ENCODE data around the gene ZNF263. TPM values are rescaled to one million over a fixed set of nuclear protein-coding genes. Genes with fewer than 3 reads are reported as not detected.
A peak's percentile ranks its signal among the peaks of the same experiment; 100 is the strongest.

Gene ZNF263
- total RNA-seq, 1 donor from 2014 or later = 29.4 TPM

GRCh38 chr16:3292604-3293003 is 9.3 kb downstream of the ZNF263 start:
- Mint-ChIP-seq H3K36me3 (ENCODE audit: insufficient read depth) (peaks cover 83% of the 10 kb centered on the region), H3K4me3 (ENCODE audit: low read depth) (no peak overlapping the region), H3K4me1 (ENCODE audit: low read depth) (no peaks in the 10 kb centered on the region), H3K27me3 (no peaks in the 10 kb centered on the region), H3K9me3 (ENCODE audit: low read depth) (peaks cover 59% of the 10 kb centered on the region), H3K27ac (peak overlapping the region; percentile 69)
- no peak for TF ChIP-seq CTCF (IDR thresholded peaks at IDR 0.05; ENCODE audit: unreplicated experiment)
- no peak for DNase-seq (ENCODE audit: low spot score, unreplicated experiment)

GRCh38 chr16:3295209-3295608 is 11.9 kb downstream of the ZNF263 start:
- Mint-ChIP-seq H3K27me3 (no peaks in the 10 kb centered on the region), H3K36me3 (ENCODE audit: insufficient read depth) (peaks cover 81% of the 10 kb centered on the region), H3K27ac (no peak overlapping the region), H3K4me3 (ENCODE audit: low read depth) (no peak overlapping the region), H3K9me3 (ENCODE audit: low read depth) (peaks cover 70% of the 10 kb centered on the region), H3K4me1 (ENCODE audit: low read depth) (no peaks in the 10 kb centered on the region)
- DNase-seq (ENCODE audit: low spot score, unreplicated experiment) = no peak
- TF ChIP-seq CTCF (IDR thresholded peaks at IDR 0.05; ENCODE audit: unreplicated experiment) = no peak

DNA sequence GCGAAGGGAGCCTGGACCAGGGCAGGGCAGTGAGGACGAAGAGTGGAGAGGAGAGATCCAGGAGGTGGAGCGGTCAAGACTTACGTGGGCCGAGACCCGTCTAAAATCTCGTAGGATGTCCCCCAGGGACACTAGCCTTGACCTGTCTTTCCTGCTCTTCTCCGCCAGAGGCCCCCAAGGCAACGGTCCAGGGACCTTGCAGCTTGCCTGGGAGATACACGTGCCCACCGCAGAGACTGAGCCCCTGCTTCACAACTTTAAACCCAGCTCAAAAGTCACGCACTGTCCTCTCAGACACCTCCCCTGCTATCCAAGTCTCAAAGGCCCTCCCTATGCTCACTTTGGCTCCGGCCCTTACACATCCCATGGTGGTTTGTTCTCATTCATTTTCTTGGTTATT is 12.5 kb downstream of the ZNF263 start:
- Mint-ChIP-seq H3K36me3 (ENCODE audit: insufficient read depth) (peaks cover 81% of the 10 kb centered on the region), H3K27ac (peak overlapping the region; percentile 29), H3K4me1 (ENCODE audit: low read depth) (no peaks in the 10 kb centered on the region), H3K9me3 (ENCODE audit: low read depth) (peaks cover 72% of the 10 kb centered on the region), H3K4me3 (ENCODE audit: low read depth) (no peak overlapping the region), H3K27me3 (no peaks in the 10 kb centered on the region)
- no peak for TF ChIP-seq CTCF (IDR thresholded peaks at IDR 0.05; ENCODE audit: unreplicated experiment)
- no peak for DNase-seq (ENCODE audit: low spot score, unreplicated experiment)

- Mint-ChIP-seq H3K36me3 (ENCODE audit: insufficient read depth) (peaks cover 66% of the 10 kb centered on the region), H3K9me3 (ENCODE audit: low read depth) (peaks cover 44% of the 10 kb centered on the region), H3K27me3 (peaks cover 3% of the 10 kb centered on the region), H3K27ac (peak overlapping the region; percentile 84), H3K4me3 (ENCODE audit: low read depth) (peak overlapping the region; percentile 79), H3K4me1 (ENCODE audit: low read depth) (no peaks in the 10 kb centered on the region)
- TF ChIP-seq CTCF (IDR thresholded peaks at IDR 0.05; ENCODE audit: unreplicated experiment) = no peak
- no peak for DNase-seq (ENCODE audit: low spot score, unreplicated experiment)
These were observed 21.1 kb downstream of the ZNF263 start for GRCh38 chr16:3304370-3304769.

GRCh38 chr16:3305109-3306068 is 22.1 kb downstream of the ZNF263 start, which contains the start of the genes TIGD7 and ZNF75A:
Gene TIGD7, minus strand, starts transcription at chr16:3305430. Its CDS starts 4,816 bp downstream, at chr16:3300614.
Gene ZNF75A, plus strand, starts transcription at chr16:3305497. Its CDS starts 2,932 bp downstream, at chr16:3308429.
- no peaks in the 10 kb centered on the region for H3K4me1 Mint-ChIP-seq (ENCODE audit: low read depth)
- H3K27ac Mint-ChIP-seq = peak within 1 kb of the TSS; percentile 90
- DNase-seq (ENCODE audit: low spot score, unreplicated experiment) = peak; percentile 61
- TF ChIP-seq CTCF (IDR thresholded peaks at IDR 0.05; ENCODE audit: unreplicated experiment) = peak; percentile 6
- H3K9me3 Mint-ChIP-seq (ENCODE audit: low read depth) = peaks cover 35% of the 10 kb centered on the region
- peak within 1 kb of the TSS; percentile 79 for H3K4me3 Mint-ChIP-seq (ENCODE audit: low read depth)
- H3K36me3 Mint-ChIP-seq (ENCODE audit: insufficient read depth) = peaks cover 66% of the 10 kb centered on the region
- peaks cover 3% of the 10 kb centered on the region for H3K27me3 Mint-ChIP-seq

Measured in progenitor cell of endocrine pancreas (in vitro differentiated cells).